IMR-90 (cell line): ENCODE results near the gene FAM193A. TPM values are rescaled to one million over a fixed set of nuclear protein-coding genes. Genes with fewer than 3 reads are reported as not detected.

Experiments used
- ATAC-seq: fragments of 200-7000 bp; cut with Tn5 transposase; 2 replicates; pipeline ENCODE4 v1.9.1; 2020; ENCODE audit warnings: low read depth, mild to moderate bottlenecking, moderate library complexity
- BruUV-seq: library from RNA; stranded (reverse); fragments of 400-500 nt; replicated peaks from 2 replicates; lab custom pipeline; 2021; lab: Mats Ljungman, UMichigan
- CTCF ChIA-PET: fragments of 300-600 bp; formaldehyde crosslinking; extraction: SDS; loops from one replicate; lab custom pipeline; 2021; ENCODE audit warnings: antibody characterized with exemption; lab: Yijun Ruan, JAX
- POLR2A ChIA-PET: fragments of 300-600 bp; sonication (Branson Sonifier 250); formaldehyde crosslinking; loops from one replicate; lab custom pipeline; 2022; ENCODE audit warnings: antibody characterized with exemption; ENCODE audit not compliant: unreplicated experiment; lab: Charles Lee
- DNase-seq: peaks from one replicate; pipeline ENCODE4 v3.0.0; 2013
- H2AFZ ChIP-seq: replicated peaks from 2 replicates; pipeline ENCODE3; 2013; ENCODE audit warnings: low read length, mild to moderate bottlenecking; ENCODE audit not compliant: poor library complexity
- H2AK5ac ChIP-seq: 2 replicates; pipeline ENCODE4 v1.6.1; 2013; ENCODE audit warnings: low read depth, low read length, inconsistent platforms
- H2AK9ac ChIP-seq: replicated peaks from 2 replicates; pipeline ENCODE3; 2013; ENCODE audit warnings: mild to moderate bottlenecking, low read depth, low read length, moderate library complexity; ENCODE audit not compliant: poor library complexity
- H2BK120ac ChIP-seq: 2 replicates; pipeline ENCODE4 v1.6.1; 2013; ENCODE audit warnings: low read depth, low read length, inconsistent platforms
- H2BK15ac ChIP-seq: 3 replicates; pipeline ENCODE4 v1.6.1; 2013; ENCODE audit warnings: low read depth, low read length, inconsistent platforms
- H2BK20ac ChIP-seq: 2 replicates; pipeline ENCODE4 v1.6.1; 2013; ENCODE audit warnings: low read depth, mild to moderate bottlenecking, inconsistent platforms, low read length, moderate library complexity
- H2BK5ac ChIP-seq: 2 replicates; pipeline ENCODE4 v1.6.1; 2013; ENCODE audit warnings: mild to moderate bottlenecking, low read depth, low read length, inconsistent platforms; ENCODE audit not compliant: poor library complexity, severe bottlenecking
- H3K14ac ChIP-seq: replicated peaks from 2 replicates; pipeline ENCODE4 v1.6.1; 2013; ENCODE audit warnings: low read depth, low read length, inconsistent platforms
- H3K18ac ChIP-seq: 2 replicates; pipeline ENCODE4 v1.6.1; 2013; ENCODE audit warnings: low read depth, low read length, control low read depth
- H3K23ac ChIP-seq: 2 replicates; pipeline ENCODE4 v1.6.1; 2013; ENCODE audit warnings: low read depth, low read length, inconsistent platforms
- H3K27ac ChIP-seq: 2 replicates; pipeline ENCODE4 v1.5.1; 2013; ENCODE audit warnings: mild to moderate bottlenecking, control low read depth, low read length; ENCODE audit not compliant: insufficient read depth
- H3K27me3 ChIP-seq: 2 replicates; pipeline ENCODE4 v1.6.1; 2013; ENCODE audit warnings: low read length; ENCODE audit not compliant: control insufficient read depth, insufficient read depth
- H3K36me3 ChIP-seq: 2 replicates; pipeline ENCODE4 v1.6.1; 2013; ENCODE audit warnings: low read length, mixed read lengths; ENCODE audit not compliant: control insufficient read depth, insufficient read depth
- H3K4ac ChIP-seq: 2 replicates; pipeline ENCODE4 v1.6.1; 2013; ENCODE audit warnings: low read depth, low read length, inconsistent platforms
- H3K4me1 ChIP-seq: 2 replicates; pipeline ENCODE4 v1.6.1; 2013; ENCODE audit warnings: low read length, mixed read lengths; ENCODE audit not compliant: control insufficient read depth, insufficient read depth
- H3K4me2 ChIP-seq: 2 replicates; pipeline ENCODE4 v1.6.1; 2013; ENCODE audit warnings: low read depth, mild to moderate bottlenecking, control low read depth, low read length, moderate library complexity
- H3K4me3 ChIP-seq: 2 replicates; pipeline ENCODE4 v1.5.1; 2013; ENCODE audit warnings: low read depth, mild to moderate bottlenecking, control low read depth, low read length, moderate library complexity; ENCODE audit not compliant: insufficient read depth
- H3K56ac ChIP-seq: 2 replicates; pipeline ENCODE4 v1.6.1; 2013; ENCODE audit warnings: low read length, inconsistent platforms; ENCODE audit not compliant: insufficient read depth; ENCODE audit errors: extremely low read depth
- H3K79me1 ChIP-seq, 2 experiments: 2 replicates each; pipeline ENCODE4 v1.6.1; 2013; ENCODE audit warnings: low read length in 2 of 2, inconsistent platforms in 1 of 2, low read depth in 1 of 2
- H3K9ac ChIP-seq: 2 replicates; pipeline ENCODE4 v1.6.1; 2013; ENCODE audit warnings: low read depth, low read length, control low read depth
- H3K9me1 ChIP-seq: 2 replicates; pipeline ENCODE4 v1.6.1; 2013; ENCODE audit warnings: low read length, inconsistent platforms; ENCODE audit not compliant: insufficient read depth
- H3K9me3 ChIP-seq: 2 replicates; pipeline ENCODE4 v1.6.1; 2013; ENCODE audit warnings: low read length; ENCODE audit not compliant: control insufficient read depth, insufficient read depth
- H4K20me1 ChIP-seq: 2 replicates; pipeline ENCODE4 v1.6.1; 2013; ENCODE audit warnings: low read length, inconsistent platforms; ENCODE audit not compliant: insufficient read depth
- H4K5ac ChIP-seq: 2 replicates; pipeline ENCODE4 v1.6.1; 2013; ENCODE audit warnings: mild to moderate bottlenecking, low read depth, low read length, control low read depth
- H4K8ac ChIP-seq, 2 experiments: 2 replicates each; pipeline ENCODE4 v1.6.1; 2013; ENCODE audit warnings: low read depth in 2 of 2, low read length in 2 of 2, control low read depth in 1 of 2, inconsistent platforms in 1 of 2
- H4K91ac ChIP-seq: 2 replicates; pipeline ENCODE4 v1.6.1; 2013; ENCODE audit warnings: low read depth, low read length, inconsistent platforms; ENCODE audit not compliant: insufficient read depth
- CEBPB ChIP-seq: IDR thresholded peaks from 2 replicates; pipeline ENCODE4 v1.6.1; 2012; ENCODE audit warnings: low read depth, low read length, improper control_type of control experiment
- CHD1 ChIP-seq: IDR thresholded peaks from 2 replicates; pipeline ENCODE4 v1.6.1; 2012; ENCODE audit warnings: low read depth, low read length, improper control_type of control experiment
- CTCF ChIP-seq: conservative IDR thresholded peaks from 2 replicates; pipeline ENCODE4 v1.5.1; 2012; ENCODE audit warnings: mild to moderate bottlenecking, low read depth, low read length, improper control_type of control experiment
- ELK1 ChIP-seq: fragments of 150-350 bp; IDR thresholded peaks from 2 replicates; pipeline ENCODE4 v1.6.1; 2016; ENCODE audit warnings: low read depth, mild to moderate bottlenecking, low read length, moderate library complexity, borderline replicate concordance
- FOS ChIP-seq: fragments of 150-350 bp; IDR thresholded peaks from 2 replicates; pipeline ENCODE4 v1.6.1; 2016; ENCODE audit warnings: low read depth, low read length
- MAZ ChIP-seq: IDR thresholded peaks from 2 replicates; pipeline ENCODE4 v1.6.1; 2012; ENCODE audit warnings: low read depth, mild to moderate bottlenecking, low read length, improper control_type of control experiment, moderate library complexity, borderline replicate concordance
- MXI1 ChIP-seq: IDR thresholded peaks from 2 replicates; pipeline ENCODE4 v1.6.1; 2012; ENCODE audit warnings: low read depth, mild to moderate bottlenecking, low read length, moderate library complexity, borderline replicate concordance
- NFE2L2 ChIP-seq: fragments of 150-350 bp; IDR thresholded peaks from 2 replicates; pipeline ENCODE4 v1.6.1; 2016; ENCODE audit warnings: low read depth, mild to moderate bottlenecking, low read length
- POLR2A ChIP-seq: IDR thresholded peaks from 2 replicates; pipeline ENCODE4 v1.6.1; 2012; ENCODE audit warnings: mild to moderate bottlenecking, low read depth, low read length
- RAD21 ChIP-seq: IDR thresholded peaks from 2 replicates; pipeline ENCODE4 v1.6.1; 2012; ENCODE audit warnings: low read length, improper control_type of control experiment
- RCOR1 ChIP-seq: IDR thresholded peaks from 2 replicates; pipeline ENCODE4 v1.6.1; 2012; ENCODE audit warnings: mild to moderate bottlenecking, low read length, improper control_type of control experiment; ENCODE audit not compliant: insufficient replicate concordance
- RFX5 ChIP-seq: IDR thresholded peaks from 2 replicates; pipeline ENCODE4 v1.8.0; 2012; ENCODE audit warnings: low read depth, mild to moderate bottlenecking, low read length, moderate library complexity
- SMC3 ChIP-seq: fragments of 150-350 bp; IDR thresholded peaks from 2 replicates; pipeline ENCODE4 v1.6.1; 2016; ENCODE audit warnings: low read depth, mild to moderate bottlenecking, antibody characterized with exemption, low read length, moderate library complexity
- USF2 ChIP-seq: fragments of 150-350 bp; IDR thresholded peaks from 2 replicates; pipeline ENCODE4 v1.6.1; 2017; ENCODE audit warnings: mild to moderate bottlenecking, antibody characterized with exemption, low read length, low read depth
- WGBS, 2 experiments: methylation state at CpG; one replicate each; pipeline versions ENCODE4 v1.1.5 to v1.1.7; 2013; ENCODE audit warnings: missing lambda C conversion rate in 2 of 2; ENCODE audit not compliant: insufficient read length in 1 of 2; ENCODE audit errors: extremely low coverage in 2 of 2; 5-methylcytosine and 5-hydroxymethylcytosine counted together
- dilution Hi-C: fragments of 300-500 bp; cut with HindIII; formaldehyde crosslinking; loops from one replicate; pipeline ENCODE4 v1.14.3; 2018; ENCODE audit warnings: low sequenced_read_pairs; ENCODE audit not compliant: unreplicated experiment
- in situ Hi-C: fragments of 300-500 bp; cut with MboI; formaldehyde crosslinking; loops from 3 replicates; pipeline ENCODE4 v1.14.3; 2019; ENCODE audit warnings: low sequenced_read_pairs, inconsistent platforms, mixed read lengths
- intact Hi-C: fragments of 100-400 bp; cut with micrococcal nuclease; formaldehyde crosslinking; loops from 2 replicates; pipeline ENCODE4 v1.10.0; 2022
- polyA plus RNA-seq, 3 experiments: library from polyadenylated mRNA; depleted of rRNA; stranded (reverse); fragments of >200 nt; gene quantifications; 2 replicates each; pipeline ENCODE4 v1.2.3, GENCODE V29; 2012; ENCODE audit warnings: low replicate concordance in 1 of 3
- total RNA-seq: library from RNA; depleted of rRNA; stranded (reverse); fragments of >200 nt; gene quantifications from 2 replicates; pipeline ENCODE4 v1.2.3, GENCODE V29; 2012

The FAM193A gene
- total and polyA plus RNA-seq, 2 of the 4 experiments (the other 2 are of a cell fraction): 6.8 to 11.0 TPM

DNA sequence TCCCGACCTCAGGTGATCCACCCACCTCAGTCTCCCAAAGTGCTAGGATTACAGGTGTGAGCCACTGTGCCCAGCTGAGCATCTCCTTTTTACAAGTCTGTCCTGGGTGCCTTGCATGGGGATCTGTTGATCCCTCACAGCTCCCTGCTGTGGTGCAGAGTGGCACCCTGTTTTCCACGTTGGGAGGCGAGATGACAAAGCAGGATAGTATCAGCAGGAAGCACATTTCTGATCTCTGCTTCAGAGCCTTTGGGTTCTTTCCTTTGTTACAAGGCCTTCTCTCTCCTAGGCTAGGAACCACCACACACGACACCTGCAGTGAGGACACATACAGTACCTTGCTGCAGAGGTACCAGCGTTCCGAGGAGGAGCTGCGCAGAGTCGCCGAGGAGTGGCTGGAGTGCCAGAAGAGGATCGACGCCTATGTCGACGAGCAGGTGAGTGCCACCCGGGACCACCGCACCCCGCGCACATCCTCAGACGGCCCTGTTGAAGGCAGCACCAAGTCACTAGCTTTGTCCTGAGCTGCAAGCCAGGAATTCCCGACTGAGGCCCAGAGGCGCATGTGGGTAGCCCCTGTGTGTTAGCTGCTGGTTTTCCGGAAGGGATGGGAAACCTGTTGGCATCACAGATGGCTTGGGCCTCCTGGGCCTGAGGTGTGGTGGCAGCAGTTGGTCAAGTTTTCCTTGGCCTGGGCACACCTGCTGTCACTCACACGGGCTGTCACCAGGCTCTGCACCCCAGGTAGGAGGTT, 110.1 kb downstream of the FAM193A start:
- POLR2A ChIA-PET: no interaction called here

More for the DNA sequence above, 110.1 kb downstream of the FAM193A start:
- 96% methylated on average over 16 of the region's 22 CpGs; no CpG with 5 or more reads in 1 of the 2 experiments for WGBS, 2 experiments
- H3K4me1 ChIP-seq: no peaks in the 10 kb centered on the region
- H3K9me3 ChIP-seq: no peaks in the 10 kb centered on the region
- intact Hi-C loops: no loop called here
- peaks cover 24 to 30% of the 10 kb centered on the region in 2 experiments for H3K79me1 ChIP-seq
- no peak overlapping the region for H3K4me3 ChIP-seq
- peaks cover 3% of the 10 kb centered on the region for H4K20me1 ChIP-seq
- no peak overlapping the region for H2BK15ac ChIP-seq
- H2BK120ac ChIP-seq: no peak overlapping the region
- peaks cover 57% of the 10 kb centered on the region for H3K36me3 ChIP-seq
- H3K56ac ChIP-seq: no peak overlapping the region
- no peak for TF ChIP-seq RFX5
- no peak for TF ChIP-seq MXI1
- TF ChIP-seq POLR2A: no peak
- no peak for TF ChIP-seq FOS
- TF ChIP-seq SMC3: no peak
- no peak for TF ChIP-seq CTCF
- TF ChIP-seq RAD21: no peak
- no peak for TF ChIP-seq CHD1
- TF ChIP-seq USF2: no peak
- no peak for TF ChIP-seq RCOR1
- TF ChIP-seq MAZ: no peak
- no peak for TF ChIP-seq NFE2L2
- no peak for TF ChIP-seq ELK1
- no peak for TF ChIP-seq CEBPB
- H3K23ac ChIP-seq: no peak overlapping the region
- CTCF ChIA-PET: interaction anchor here (1.0 kb wide), 1 partner anchor 14 kb away, joined by 3 read pairs; no protein-coding TSS in a partner anchor
- H3K14ac ChIP-seq: no peak overlapping the region
- H3K27me3 ChIP-seq: no peaks in the 10 kb centered on the region
- no TSS peak for BruUV-seq
- peaks cover 6% of the 10 kb centered on the region for H3K9me1 ChIP-seq
- no peak overlapping the region for H2BK5ac ChIP-seq
- ATAC-seq (no peak), DNase-seq (no peak)
- H3K9ac ChIP-seq: no peak overlapping the region
- H4K5ac ChIP-seq: no peak overlapping the region
- no peak overlapping the region for H2AK9ac ChIP-seq
- dilution Hi-C loops: no loop called here
- in situ Hi-C loops: no loop called here
- no peak overlapping the region for H2AK5ac ChIP-seq
- H2BK20ac ChIP-seq: no peak overlapping the region
- H3K27ac ChIP-seq: no peak overlapping the region
- H4K91ac ChIP-seq: no peak overlapping the region
- H3K18ac ChIP-seq: no peak overlapping the region
- H2AFZ ChIP-seq: no peak overlapping the region
- no peak overlapping the region for H4K8ac ChIP-seq
- H3K4ac ChIP-seq: no peak overlapping the region
- no peak overlapping the region for H3K4me2 ChIP-seq
